Rectal smooth muscle tissue (tissue), 1 donor: ENCODE data around the gene NAALAD2.
"Not testable (repeated sequence)": the region's sequence is repeated elsewhere in the genome, so short reads cannot be mapped to it uniquely, and the experiment has no call there.

Experiments used
- H3K27ac ChIP-seq: one replicate; pipeline ENCODE4 v1.7.0; 2013; ENCODE audit warnings: low read depth, low read length, inconsistent platforms
- H3K27me3 ChIP-seq: one replicate; pipeline ENCODE4 v1.7.0; 2013; ENCODE audit warnings: low read length; ENCODE audit not compliant: control insufficient read depth, insufficient read depth
- H3K36me3 ChIP-seq: one replicate; pipeline ENCODE4 v1.7.0; 2013; ENCODE audit warnings: low read length; ENCODE audit not compliant: control insufficient read depth, insufficient read depth
- H3K4me1 ChIP-seq: one replicate; pipeline ENCODE4 v1.7.0; 2013; ENCODE audit warnings: low read length; ENCODE audit not compliant: control insufficient read depth, insufficient read depth
- H3K4me3 ChIP-seq: one replicate; pipeline ENCODE4 v1.7.0; 2013; ENCODE audit warnings: low read length
- H3K9ac ChIP-seq: one replicate; pipeline ENCODE4 v1.7.0; 2013; ENCODE audit warnings: low read length

Gene NAALAD2

GRCh38 chr11:90204407-90204806 lies 69.9 kb downstream of the NAALAD2 start:
- Histone ChIP-seq H3K27me3 (no peaks in the 10 kb centered on the region), H3K4me3 (no peak overlapping the region), H3K9ac (no peak overlapping the region), H3K4me1 (no peaks in the 10 kb centered on the region), H3K27ac (no peak overlapping the region), H3K36me3 (peaks cover 5% of the 10 kb centered on the region)

- no peak overlapping the region for H3K4me3 ChIP-seq
- no peaks in the 10 kb centered on the region for H3K27me3 ChIP-seq
- H3K9ac ChIP-seq, result no peak overlapping the region
- H3K27ac ChIP-seq, result no peak overlapping the region
- H3K4me1 ChIP-seq, result no peaks in the 10 kb centered on the region
- peaks cover 9% of the 10 kb centered on the region for H3K36me3 ChIP-seq
Measured at GRCh38 chr11:90204832-90205646, 70.6 kb downstream of the NAALAD2 start.

- H3K36me3 ChIP-seq, H3K27ac ChIP-seq, H3K9ac ChIP-seq, H3K27me3 ChIP-seq, H3K4me3 ChIP-seq, H3K4me1 ChIP-seq: not testable (repeated sequence)
Measured at GRCh38 chr11:90207992-90208391, 73.5 kb downstream of the NAALAD2 start.

GRCh38 chr11:90208857-90209256 lies 74.4 kb downstream of the NAALAD2 start:
- Histone ChIP-seq H3K4me1 (no peaks in the 10 kb centered on the region), H3K36me3 (peaks cover 10% of the 10 kb centered on the region), H3K4me3 (no peak overlapping the region), H3K27ac (no peak overlapping the region), H3K9ac (no peak overlapping the region), H3K27me3 (no peaks in the 10 kb centered on the region)

GRCh38 chr11:90213322-90213721 lies 78.9 kb downstream of the NAALAD2 start:
- Histone ChIP-seq H3K4me1 (no peaks in the 10 kb centered on the region), H3K27me3 (no peaks in the 10 kb centered on the region), H3K9ac (no peak overlapping the region), H3K36me3 (peaks cover 8% of the 10 kb centered on the region), H3K4me3 (no peak overlapping the region), H3K27ac (no peak overlapping the region)

GRCh38 chr11:90216611-90217010 lies 82.1 kb downstream of the NAALAD2 start:
- peaks cover 5% of the 10 kb centered on the region for H3K4me1 ChIP-seq
- peaks cover 4% of the 10 kb centered on the region for H3K36me3 ChIP-seq
- no peak overlapping the region for H3K27ac ChIP-seq
- H3K4me3 ChIP-seq, result no peak overlapping the region
- H3K27me3 ChIP-seq, result no peaks in the 10 kb centered on the region
- no peak overlapping the region for H3K9ac ChIP-seq

GRCh38 chr11:90218606-90219005 lies 84.1 kb downstream of the NAALAD2 start:
- Histone ChIP-seq H3K27ac (no peak overlapping the region), H3K4me1 (peaks cover 8% of the 10 kb centered on the region), H3K4me3 (no peak overlapping the region)

GRCh38 chr11:90219438-90219837 lies 85.0 kb downstream of the NAALAD2 start:
- Histone ChIP-seq H3K27me3 (no peaks in the 10 kb centered on the region), H3K4me1 (peaks cover 14% of the 10 kb centered on the region), H3K9ac (no peak overlapping the region), H3K4me3 (no peak overlapping the region), H3K27ac (no peak overlapping the region), H3K36me3 (no peaks in the 10 kb centered on the region)

More at GRCh38 chr11:90218606-90219005, 84.1 kb downstream of the NAALAD2 start:
- peaks cover under 1% of the 10 kb centered on the region for H3K36me3 ChIP-seq
- H3K27me3 ChIP-seq, result no peaks in the 10 kb centered on the region
- no peak overlapping the region for H3K9ac ChIP-seq

- H3K4me1 ChIP-seq, result peaks cover 14% of the 10 kb centered on the region
Measured at GRCh38 chr11:90220391-90220790, 85.9 kb downstream of the NAALAD2 start.

GRCh38 chr11:90221803-90222458 lies 87.5 kb downstream of the NAALAD2 start:
- Histone ChIP-seq H3K4me3 (peak overlapping the region; percentile 77), H3K4me1 (peaks cover 14% of the 10 kb centered on the region), H3K27me3 (no peaks in the 10 kb centered on the region), H3K27ac (peak overlapping the region; percentile 88), H3K9ac (peak overlapping the region; percentile 90), H3K36me3 (no peaks in the 10 kb centered on the region)

More at GRCh38 chr11:90220391-90220790, 85.9 kb downstream of the NAALAD2 start:
- H3K27me3 ChIP-seq, result no peaks in the 10 kb centered on the region
- no peak overlapping the region for H3K27ac ChIP-seq
- no peak overlapping the region for H3K4me3 ChIP-seq
- H3K36me3 ChIP-seq, result no peaks in the 10 kb centered on the region
- no peak overlapping the region for H3K9ac ChIP-seq

GRCh38 chr11:90222459-90223247 lies 88.2 kb downstream of the NAALAD2 start, which contains the start of gene CHORDC1:
Gene CHORDC1, minus strand, starts transcription at chr11:90223049. Its CDS starts 95 bp downstream, at chr11:90222954.
- peak within 1 kb of the TSS; percentile 77 for H3K4me3 ChIP-seq
- H3K27ac ChIP-seq, result peak within 1 kb of the TSS; percentile 88
- peak within 1 kb of the TSS; percentile 90 for H3K9ac ChIP-seq
- no peaks in the 10 kb centered on the region for H3K27me3 ChIP-seq
- peaks cover 14% of the 10 kb centered on the region for H3K4me1 ChIP-seq
- no peaks in the 10 kb centered on the region for H3K36me3 ChIP-seq

- Histone ChIP-seq H3K4me1 (peaks cover 14% of the 10 kb centered on the region), H3K27ac (peak overlapping the region; percentile 88)
Measured at GRCh38 chr11:90223248-90223585, 88.8 kb downstream of the NAALAD2 start.

More at GRCh38 chr11:90223248-90223585, 88.8 kb downstream of the NAALAD2 start:
- no peaks in the 10 kb centered on the region for H3K27me3 ChIP-seq
- H3K9ac ChIP-seq, result peak overlapping the region; percentile 90
- peak overlapping the region; percentile 77 for H3K4me3 ChIP-seq
- no peaks in the 10 kb centered on the region for H3K36me3 ChIP-seq
